Lower lobe of right lung (tissue), 2 donors: Measurements from ENCODE around the gene ERI3. TPM values are rescaled to one million over a fixed set of nuclear protein-coding genes. Genes with fewer than 3 reads are reported as not detected.
A peak's percentile ranks its signal among the peaks of the same experiment; 100 is the strongest.

ENCODE experiments used
- ATAC-seq, 2 donors: fragments of 200-7000 bp; cut with Tn5 transposase; one replicate each; pipeline ENCODE4 v1.9.1; 2020 to 2022; ENCODE audit warnings: mild to moderate bottlenecking in 2 of 2, moderate library complexity in 2 of 2
- DNase-seq: peaks from one replicate; pipeline ENCODE4 v3.0.0-alpha.2; 2020
- H3K27ac ChIP-seq: fragments of 200-600 bp; one replicate; pipeline ENCODE4 v1.8.0; 2022
- H3K27me3 ChIP-seq: fragments of 200-600 bp; one replicate; pipeline ENCODE4 v1.8.0; 2022; ENCODE audit warnings: low read depth
- H3K36me3 ChIP-seq: fragments of 200-600 bp; one replicate; pipeline ENCODE4 v1.8.0; 2022; ENCODE audit warnings: mild to moderate bottlenecking
- H3K4me1 ChIP-seq: fragments of 200-600 bp; one replicate; pipeline ENCODE4 v1.8.0; 2022
- H3K4me3 ChIP-seq: fragments of 200-600 bp; one replicate; pipeline ENCODE4 v1.8.0; 2022; ENCODE audit warnings: mild to moderate bottlenecking
- H3K9me3 ChIP-seq: fragments of 200-600 bp; one replicate; pipeline ENCODE4 v1.8.0; 2022
- intact Hi-C: fragments of 100-400 bp; cut with DNase I; formaldehyde crosslinking; loops from one replicate; pipeline ENCODE4 v1.11.0; 2022
- total RNA-seq: library from RNA; stranded (reverse); fragmentation: NEBNext Ultra II Directional; extraction: Animal tissue kit (Norgen Biotek cat#: 25700); gene quantifications from one replicate; pipeline ENCODE4 v1.2.1, GENCODE V29; 2021
- TF ChIP-seq, protein P1 (sequence below): fragments of 200-600 bp; IDR thresholded peaks from one replicate; pipeline ENCODE4 v1.8.0; 2022; ENCODE audit warnings: antibody characterized with exemption, mild to moderate bottlenecking
- donor health status: DM: no; HTN: yes; CAD: no; lungs with severe emphysema.

The ERI3 gene
- total RNA-seq, 1 donor from 2014 or later: 36.3 TPM

DNA sequence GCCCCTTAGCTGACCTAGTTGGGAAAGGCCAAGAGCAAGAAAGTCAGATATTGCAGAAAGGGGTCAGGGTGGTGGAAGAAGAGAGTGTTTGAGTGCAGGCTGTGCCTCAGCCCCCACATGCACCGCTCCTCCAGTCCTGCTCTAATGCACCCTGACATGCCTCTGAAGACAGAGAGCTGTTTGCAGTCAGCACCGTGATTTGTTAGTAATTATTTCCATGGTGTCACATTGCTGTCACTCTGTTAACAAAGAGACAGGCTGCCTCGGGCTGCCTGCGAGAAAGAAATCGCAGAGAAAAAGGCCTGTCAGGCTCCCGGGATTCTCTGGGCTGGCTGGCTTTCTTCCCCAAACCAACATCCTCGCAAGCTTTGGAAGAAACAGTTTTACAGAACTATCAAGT is 58.3 kb downstream of the ERI3 start:
- Histone ChIP-seq H3K36me3 (peaks cover 58% of the 10 kb centered on the region), H3K4me1 (no peaks in the 10 kb centered on the region), H3K27ac (no peak overlapping the region), H3K4me3 (no peak overlapping the region), H3K27me3 (no peaks in the 10 kb centered on the region), H3K9me3 (no peaks in the 10 kb centered on the region)
- intact Hi-C loops: no loop called here
- DNase-seq (no peak), ATAC-seq (no peak)
- TF ChIP-seq, protein P1, sequence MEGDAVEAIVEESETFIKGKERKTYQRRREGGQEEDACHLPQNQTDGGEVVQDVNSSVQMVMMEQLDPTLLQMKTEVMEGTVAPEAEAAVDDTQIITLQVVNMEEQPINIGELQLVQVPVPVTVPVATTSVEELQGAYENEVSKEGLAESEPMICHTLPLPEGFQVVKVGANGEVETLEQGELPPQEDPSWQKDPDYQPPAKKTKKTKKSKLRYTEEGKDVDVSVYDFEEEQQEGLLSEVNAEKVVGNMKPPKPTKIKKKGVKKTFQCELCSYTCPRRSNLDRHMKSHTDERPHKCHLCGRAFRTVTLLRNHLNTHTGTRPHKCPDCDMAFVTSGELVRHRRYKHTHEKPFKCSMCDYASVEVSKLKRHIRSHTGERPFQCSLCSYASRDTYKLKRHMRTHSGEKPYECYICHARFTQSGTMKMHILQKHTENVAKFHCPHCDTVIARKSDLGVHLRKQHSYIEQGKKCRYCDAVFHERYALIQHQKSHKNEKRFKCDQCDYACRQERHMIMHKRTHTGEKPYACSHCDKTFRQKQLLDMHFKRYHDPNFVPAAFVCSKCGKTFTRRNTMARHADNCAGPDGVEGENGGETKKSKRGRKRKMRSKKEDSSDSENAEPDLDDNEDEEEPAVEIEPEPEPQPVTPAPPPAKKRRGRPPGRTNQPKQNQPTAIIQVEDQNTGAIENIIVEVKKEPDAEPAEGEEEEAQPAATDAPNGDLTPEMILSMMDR: no peak

DNA sequence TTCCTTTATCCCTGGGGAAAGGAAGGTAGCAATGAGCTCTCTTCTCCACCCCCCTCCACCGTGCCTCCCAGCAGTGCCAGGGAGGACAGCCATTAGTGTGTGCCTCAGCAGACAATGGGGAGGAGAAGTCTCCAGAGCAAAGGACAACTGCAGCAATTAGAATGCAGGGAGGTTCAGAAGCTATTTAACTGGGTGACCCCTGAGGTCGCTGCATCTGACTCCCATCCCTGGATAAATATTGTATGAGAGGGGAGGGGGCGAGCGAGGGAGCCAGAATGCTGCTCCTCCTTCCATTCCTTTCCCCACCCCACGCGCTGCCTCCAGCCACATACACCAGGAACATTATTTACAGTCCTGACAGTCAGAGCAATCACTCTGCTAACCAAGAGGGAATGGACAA is 59.0 kb downstream of the ERI3 start:
- no peak for DNase-seq
- ATAC-seq: no peak

DNA sequence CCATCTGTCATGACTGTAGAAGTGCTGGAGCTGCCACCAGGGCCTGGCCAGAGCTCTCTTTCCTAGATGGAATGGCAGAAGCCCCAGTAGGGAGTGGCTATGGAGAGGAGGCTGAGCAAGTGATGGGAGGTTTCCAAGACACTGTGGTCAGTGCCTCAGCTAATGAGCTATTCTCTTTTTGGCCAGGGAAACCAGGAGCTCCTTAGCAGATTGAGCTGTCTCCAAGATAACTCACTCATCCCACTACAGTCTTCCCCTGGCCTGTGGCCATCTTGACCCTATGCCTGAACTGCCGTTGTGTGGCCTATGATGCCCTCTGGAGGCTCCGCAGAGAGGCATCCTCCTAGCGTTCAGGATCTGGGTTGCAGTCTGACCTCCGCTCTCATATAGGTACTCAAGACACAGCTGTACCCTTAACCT is 60.5 kb downstream of the ERI3 start:
- H3K4me1 ChIP-seq: no peaks in the 10 kb centered on the region
- H3K27me3 ChIP-seq: no peaks in the 10 kb centered on the region
- DNase-seq (no peak), ATAC-seq (peak; percentile 40 to 50)
- intact Hi-C loops: no loop called here
- no peaks in the 10 kb centered on the region for H3K9me3 ChIP-seq
- TF ChIP-seq, protein P1: no peak
- H3K4me3 ChIP-seq: no peak overlapping the region
- peaks cover 56% of the 10 kb centered on the region for H3K36me3 ChIP-seq
- no peak overlapping the region for H3K27ac ChIP-seq

More for the DNA sequence above, 59.0 kb downstream of the ERI3 start:
- Histone ChIP-seq H3K9me3 (no peaks in the 10 kb centered on the region), H3K27ac (no peak overlapping the region), H3K27me3 (no peaks in the 10 kb centered on the region), H3K4me1 (no peaks in the 10 kb centered on the region), H3K4me3 (no peak overlapping the region), H3K36me3 (peaks cover 53% of the 10 kb centered on the region)
- intact Hi-C loops: no loop called here
- TF ChIP-seq, protein P1: no peak

DNA sequence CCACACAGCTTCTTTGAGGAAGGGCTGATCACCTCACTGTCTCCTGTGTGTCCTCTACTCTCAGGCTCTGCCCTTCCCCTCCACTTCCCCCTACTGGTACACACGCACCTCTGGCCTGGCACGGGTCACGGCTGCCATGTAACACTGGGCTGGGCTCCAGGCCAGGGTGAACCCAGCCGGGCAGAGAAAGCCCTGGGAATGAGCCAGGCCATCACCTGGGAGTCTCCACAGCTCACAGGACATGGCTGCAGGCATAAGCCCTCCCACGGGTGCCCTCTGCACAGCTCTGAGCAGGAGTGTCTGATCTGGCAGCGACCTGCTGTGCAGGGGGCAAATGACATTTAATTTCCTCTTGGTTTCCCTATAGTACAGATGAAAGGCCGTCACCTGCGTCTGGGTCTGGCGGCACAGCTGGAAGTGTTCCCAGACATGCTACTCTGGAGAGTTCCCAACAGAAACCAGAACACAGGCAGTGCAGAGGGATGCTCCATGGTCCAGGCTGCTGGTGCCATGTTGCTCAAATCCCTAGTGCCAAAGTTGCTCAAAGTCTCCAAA is 61.2 kb downstream of the ERI3 start:
- DNase-seq (no peak), ATAC-seq (peak in 1 of 2 donors; percentile 37)
- TF ChIP-seq, protein P1: no peak
- Histone ChIP-seq H3K4me1 (no peaks in the 10 kb centered on the region), H3K27me3 (no peaks in the 10 kb centered on the region), H3K9me3 (no peaks in the 10 kb centered on the region), H3K4me3 (no peak overlapping the region), H3K36me3 (peaks cover 56% of the 10 kb centered on the region), H3K27ac (no peak overlapping the region)
- intact Hi-C loops: no loop called here

DNA sequence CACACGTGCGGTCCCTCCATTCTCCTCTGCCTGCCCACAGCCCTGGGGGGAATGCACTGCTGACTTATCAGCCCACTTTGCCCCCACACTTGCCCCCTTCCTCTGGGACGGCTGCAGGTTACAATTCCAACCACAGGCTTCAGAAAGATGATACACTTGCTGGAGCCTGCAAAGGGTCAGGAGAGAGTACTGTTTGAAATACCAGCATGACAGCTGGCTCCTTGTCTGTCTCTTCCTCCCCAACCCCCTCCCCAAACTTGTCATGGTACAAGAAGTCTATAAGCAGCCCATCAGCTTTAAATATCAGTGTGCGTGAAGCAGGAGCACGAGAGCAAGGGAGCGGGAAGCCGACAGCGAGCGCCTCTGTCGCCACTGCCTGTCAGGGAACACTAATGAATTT is 62.4 kb downstream of the ERI3 start:
- TF ChIP-seq, protein P1: no peak
- ATAC-seq (no peak), DNase-seq (no peak)
- Histone ChIP-seq H3K27ac (no peak overlapping the region), H3K4me1 (no peaks in the 10 kb centered on the region), H3K27me3 (no peaks in the 10 kb centered on the region), H3K4me3 (no peak overlapping the region), H3K36me3 (peaks cover 49% of the 10 kb centered on the region), H3K9me3 (no peaks in the 10 kb centered on the region)
- intact Hi-C loops: no loop called here
